ENCODE data around the gene FPGS.
"Not testable (repeated sequence)": the region's sequence is repeated elsewhere in the genome, so short reads cannot be mapped to it uniquely, and the experiment has no call there.

DNA sequence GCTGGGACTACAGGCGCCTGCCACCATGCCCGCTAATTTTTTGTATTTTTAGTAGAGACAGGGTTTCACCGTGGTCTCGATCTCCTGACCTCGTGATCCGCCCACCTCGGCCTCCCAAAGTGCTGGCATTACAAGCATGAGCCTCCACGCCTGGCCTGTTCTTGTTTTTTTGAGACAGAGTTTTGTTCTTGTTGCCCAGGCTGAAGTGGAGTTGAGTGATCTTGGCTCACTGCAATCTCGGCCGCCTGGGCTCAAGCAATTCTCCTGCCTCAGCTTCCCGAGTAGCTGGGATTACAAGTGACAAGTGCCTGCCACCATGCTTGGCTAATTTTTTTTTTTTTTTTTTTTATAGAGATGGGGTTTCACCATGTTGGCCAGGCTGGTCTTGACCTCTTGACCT, 45.9 kb upstream of the FPGS start:
- TF ChIP-seq, protein P1, sequence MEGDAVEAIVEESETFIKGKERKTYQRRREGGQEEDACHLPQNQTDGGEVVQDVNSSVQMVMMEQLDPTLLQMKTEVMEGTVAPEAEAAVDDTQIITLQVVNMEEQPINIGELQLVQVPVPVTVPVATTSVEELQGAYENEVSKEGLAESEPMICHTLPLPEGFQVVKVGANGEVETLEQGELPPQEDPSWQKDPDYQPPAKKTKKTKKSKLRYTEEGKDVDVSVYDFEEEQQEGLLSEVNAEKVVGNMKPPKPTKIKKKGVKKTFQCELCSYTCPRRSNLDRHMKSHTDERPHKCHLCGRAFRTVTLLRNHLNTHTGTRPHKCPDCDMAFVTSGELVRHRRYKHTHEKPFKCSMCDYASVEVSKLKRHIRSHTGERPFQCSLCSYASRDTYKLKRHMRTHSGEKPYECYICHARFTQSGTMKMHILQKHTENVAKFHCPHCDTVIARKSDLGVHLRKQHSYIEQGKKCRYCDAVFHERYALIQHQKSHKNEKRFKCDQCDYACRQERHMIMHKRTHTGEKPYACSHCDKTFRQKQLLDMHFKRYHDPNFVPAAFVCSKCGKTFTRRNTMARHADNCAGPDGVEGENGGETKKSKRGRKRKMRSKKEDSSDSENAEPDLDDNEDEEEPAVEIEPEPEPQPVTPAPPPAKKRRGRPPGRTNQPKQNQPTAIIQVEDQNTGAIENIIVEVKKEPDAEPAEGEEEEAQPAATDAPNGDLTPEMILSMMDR (IDR thresholded peaks at IDR 0.05; ENCODE audit: borderline replicate concordance, extremely low read depth, low read length, poor library complexity, severe bottlenecking): not testable (repeated sequence)
- TF ChIP-seq EZH2 (IDR thresholded peaks at IDR 0.05; ENCODE audit: borderline replicate concordance, low read depth, low read length, severe bottlenecking): not testable (repeated sequence)

All from DND-41 (cell line).